Measurements from ENCODE around the gene POTEG.
"Not testable (repeated sequence)": the region's sequence is repeated elsewhere in the genome, so short reads cannot be mapped to it uniquely, and the experiment has no call there.

The POTEG gene

GRCh38 chr14:19372813-19373500, 61.2 kb downstream of the POTEG start:
- DNase-seq = not testable (repeated sequence)

- not testable (repeated sequence) for DNase-seq
Measured at GRCh38 chr14:19371767-19372166, 62.4 kb downstream of the POTEG start.

- DNase-seq = not testable (repeated sequence)
Measured at GRCh38 chr14:19362803-19363202, 71.3 kb downstream of the POTEG start.

GRCh38 chr14:19362323-19362722, 71.8 kb downstream of the POTEG start:
- DNase-seq = not testable (repeated sequence)

GRCh38 chr14:19361636-19362253, 72.4 kb downstream of the POTEG start:
- not testable (repeated sequence) for DNase-seq

GRCh38 chr14:19360937-19361635, 73.1 kb downstream of the POTEG start:
- DNase-seq = not testable (repeated sequence)

All from NCI-H1694 treated with DMSO at 0.1 percent for 48 hours (cell line).